AG20443 (cell line): ENCODE measurements around the gene EXOC6B.
A peak's percentile ranks its signal among the peaks of the same experiment; 100 is the strongest.

Source experiments
- DNase-seq: peaks from one replicate; pipeline ENCODE4 v3.0.0; 2012; ENCODE audit warnings: low spot score, mixed read lengths

Gene EXOC6B

GRCh38 chr2:72828840-72829507 is 3.1 kb upstream of the EXOC6B start:
- DNase-seq, result no peak

GRCh38 chr2:72827966-72828646 is 2.3 kb upstream of the EXOC6B start:
- peak; percentile 24 for DNase-seq

DNA sequence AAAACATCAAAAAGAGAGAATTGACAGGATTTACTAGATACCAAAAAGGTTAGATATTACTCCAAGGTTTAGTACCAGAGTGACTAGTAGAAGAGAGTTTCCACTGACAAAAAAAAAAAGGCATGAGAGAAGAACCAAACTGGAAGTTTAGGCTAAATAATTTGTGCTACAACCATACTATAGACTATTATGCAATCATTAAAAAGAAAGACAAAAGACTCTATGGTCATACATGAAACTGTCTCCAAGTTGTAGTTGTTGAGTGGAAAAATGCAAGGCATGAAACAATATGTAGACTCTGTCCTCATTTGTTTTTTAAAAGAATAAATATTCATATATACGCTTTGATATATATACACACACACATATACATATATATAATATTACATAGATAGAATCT is 1.7 kb upstream of the EXOC6B start:
- DNase-seq, result no peak

- DNase-seq, result no peak
Observed at GRCh38 chr2:72826156-72826477, 284 bp upstream of the EXOC6B start.

GRCh38 chr2:72824224-72824842 is 1.5 kb downstream of the EXOC6B start:
- peak; percentile 71 for DNase-seq

GRCh38 chr2:72822794-72823193 is 3.0 kb downstream of the EXOC6B start:
- no peak for DNase-seq

DNA sequence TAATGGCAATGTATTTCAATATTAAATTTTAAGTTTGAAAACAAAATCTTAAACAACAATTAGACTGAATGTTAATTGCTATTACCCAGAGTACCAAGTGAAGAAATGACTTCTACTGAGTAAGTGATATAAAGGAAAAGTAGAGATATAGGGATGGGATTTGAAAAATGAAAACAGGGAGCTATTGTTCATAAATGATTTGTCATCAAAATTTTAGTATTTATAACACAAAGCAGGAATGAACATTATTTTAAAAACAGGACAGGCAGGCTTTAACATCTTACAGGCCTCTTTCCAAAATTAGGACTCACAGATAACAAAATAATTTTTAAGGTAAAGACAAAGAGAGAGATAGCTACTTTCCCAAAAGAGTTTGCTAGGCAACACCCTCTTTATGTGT is 3.9 kb downstream of the EXOC6B start:
- no peak for DNase-seq

GRCh38 chr2:72821118-72821517 is 4.7 kb downstream of the EXOC6B start:
- no peak for DNase-seq

GRCh38 chr2:72819501-72819900 is 6.3 kb downstream of the EXOC6B start:
- DNase-seq, result no peak

- no peak for DNase-seq
Observed at GRCh38 chr2:72815655-72816278, 10.1 kb downstream of the EXOC6B start.

- DNase-seq, result peak; percentile 22
Observed at GRCh38 chr2:72813841-72814240, 12.0 kb downstream of the EXOC6B start.

GRCh38 chr2:72810165-72810564 is 15.7 kb downstream of the EXOC6B start:
- no peak for DNase-seq

- DNase-seq, result no peak
Observed at GRCh38 chr2:72809095-72809494, 16.7 kb downstream of the EXOC6B start.

DNA sequence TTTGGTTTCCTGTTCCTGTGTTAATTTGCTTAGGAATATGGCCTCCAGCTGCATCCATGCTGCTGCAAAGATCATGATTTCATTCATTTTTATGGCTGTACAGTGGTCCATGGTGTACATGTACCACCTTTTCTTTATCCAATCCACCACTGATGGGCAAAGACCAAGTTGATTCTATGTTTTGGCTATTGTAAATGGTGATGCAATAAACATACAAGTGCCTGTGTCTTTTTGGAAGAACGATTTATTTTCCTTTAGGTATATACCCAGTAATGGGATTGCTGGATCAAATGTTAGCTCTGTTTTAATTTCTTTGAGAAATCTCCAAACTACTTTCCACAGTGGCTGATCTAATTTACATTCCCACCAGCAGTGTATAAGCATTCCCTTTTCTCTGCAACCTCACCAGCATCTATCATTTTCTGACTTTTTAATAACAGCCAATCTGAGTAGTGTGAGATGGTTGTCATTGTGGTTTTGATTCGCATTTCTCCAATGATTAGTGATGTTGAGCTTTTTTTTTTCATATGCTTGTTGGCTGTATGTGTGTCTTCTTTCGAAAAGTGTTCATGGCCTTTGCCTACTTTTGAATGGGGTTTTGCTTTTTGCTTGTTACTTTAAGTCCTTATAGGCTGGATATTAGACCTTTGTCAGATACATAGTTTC is 19.4 kb downstream of the EXOC6B start:
- DNase-seq, result no peak

DNA sequence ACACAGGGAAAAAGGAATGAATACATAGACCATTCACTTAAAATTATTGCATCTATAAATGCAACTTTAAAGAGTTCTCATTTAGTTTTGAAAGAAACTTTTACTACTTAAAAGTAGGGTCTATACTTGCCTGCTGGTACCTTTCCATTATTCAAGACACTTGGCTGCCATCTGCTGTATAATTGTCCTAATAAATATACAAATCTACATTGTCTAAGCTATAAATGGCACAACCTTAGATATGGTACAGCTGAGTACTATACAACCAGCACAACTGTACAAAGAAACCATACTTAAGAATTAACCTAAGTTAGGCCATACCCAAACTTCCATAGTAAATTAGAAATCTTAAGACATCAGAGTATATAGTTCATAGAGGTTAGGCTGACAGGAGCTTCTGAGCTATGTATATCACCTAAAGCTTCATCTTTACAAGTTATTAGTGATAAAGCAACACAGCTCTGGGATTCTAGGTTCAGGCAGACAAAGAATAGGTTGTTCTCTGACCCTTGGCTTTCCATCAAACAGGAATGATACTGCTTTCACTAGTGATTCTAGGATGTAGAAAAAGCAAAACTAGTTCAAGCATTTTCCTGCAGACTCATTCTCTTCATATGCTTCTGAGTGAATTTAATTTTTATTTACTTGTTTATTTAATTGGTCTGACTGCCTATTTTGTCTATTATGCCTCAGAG is 22.1 kb downstream of the EXOC6B start:
- no peak for DNase-seq

DNA sequence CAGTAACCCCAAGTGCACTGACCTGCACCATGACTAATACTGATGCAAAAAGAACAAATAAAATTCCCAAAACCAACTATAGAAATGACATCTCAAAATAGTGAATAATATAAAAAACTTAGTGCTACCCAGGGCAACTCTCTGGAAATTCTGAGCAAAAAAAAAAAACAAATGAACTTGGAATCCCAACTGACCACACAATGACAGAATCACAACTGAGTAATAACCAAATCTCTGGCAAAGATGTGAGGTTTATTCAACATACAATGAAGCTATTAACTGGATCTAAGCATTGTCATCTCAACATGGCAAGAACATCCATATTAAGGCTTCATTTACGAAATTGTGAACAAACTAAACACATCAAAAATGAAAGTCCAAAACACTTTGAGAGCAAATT is 22.7 kb downstream of the EXOC6B start:
- peak; percentile 25 for DNase-seq

- no peak for DNase-seq
Observed at GRCh38 chr2:72800492-72800891, 25.3 kb downstream of the EXOC6B start.

DNA sequence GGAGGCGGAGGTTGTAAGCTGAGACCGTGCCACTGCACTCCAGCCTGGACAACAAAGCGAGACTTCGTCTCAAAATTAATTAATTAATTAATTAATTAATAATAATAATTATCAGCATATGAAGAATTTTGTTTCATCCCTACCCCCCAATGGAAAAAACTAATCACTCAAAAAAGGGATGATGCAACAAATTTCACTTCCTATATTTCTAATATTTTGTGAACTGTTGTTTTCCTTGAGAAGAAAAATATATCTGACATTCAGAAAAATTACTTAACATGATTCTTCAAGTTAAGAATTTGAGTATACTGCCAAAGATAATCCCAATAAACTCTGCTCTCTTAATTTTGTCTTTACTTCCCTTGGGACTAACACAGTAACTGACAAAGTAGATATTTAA is 28.1 kb downstream of the EXOC6B start:
- no peak for DNase-seq

GRCh38 chr2:72796766-72797165 is 29.1 kb downstream of the EXOC6B start:
- DNase-seq, result no peak

GRCh38 chr2:72794572-72794971 is 31.3 kb downstream of the EXOC6B start:
- DNase-seq, result peak; percentile 6

DNA sequence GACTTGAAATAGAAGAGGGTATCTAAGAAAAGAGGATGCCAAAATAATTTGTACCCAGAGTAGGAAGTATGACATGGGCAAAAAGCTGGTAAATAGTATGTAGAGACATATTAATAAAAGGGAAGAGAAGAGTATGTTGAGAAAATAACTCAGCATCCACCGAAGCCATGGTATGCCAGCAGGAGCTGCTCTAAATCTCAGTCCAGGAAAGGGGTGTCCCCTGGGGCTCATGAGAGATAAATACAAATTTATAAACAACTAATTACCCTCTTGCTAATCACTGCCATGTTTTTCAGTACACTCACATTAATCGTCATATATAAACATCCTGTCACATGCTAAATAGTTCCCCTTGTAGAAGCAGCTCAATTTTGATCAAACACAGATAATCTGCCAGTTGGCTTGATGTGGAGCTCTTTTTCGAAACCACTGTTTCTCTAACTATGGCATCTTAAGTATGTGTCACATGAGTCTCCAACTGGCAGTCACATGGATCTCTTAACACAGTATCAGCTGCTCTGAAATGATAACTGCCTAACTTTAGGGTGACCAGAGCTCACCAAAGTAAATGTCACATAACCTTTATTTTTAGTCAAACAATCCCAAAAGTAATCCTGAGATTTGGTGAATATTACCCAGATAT is 31.9 kb downstream of the EXOC6B start:
- DNase-seq, result peak; percentile 37
